ENCODE data around the gene MAN1A1. TPM values are rescaled to one million over a fixed set of nuclear protein-coding genes. Genes with fewer than 3 reads are reported as not detected.
A peak's percentile ranks its signal among the peaks of the same experiment; 100 is the strongest.

MAN1A1 gene
- total RNA-seq, 1 experiment from 2014 or later: 5.7 TPM

- DNase-seq (ENCODE audit: low spot score): no peak
Observed at GRCh38 chr6:119234457-119234856, 115.1 kb downstream of the MAN1A1 start.

GRCh38 chr6:119233312-119233984 is 116.1 kb downstream of the MAN1A1 start:
- DNase-seq (ENCODE audit: low spot score): no peak

- no peak for DNase-seq (ENCODE audit: low spot score)
Observed at GRCh38 chr6:119231394-119231793, 118.2 kb downstream of the MAN1A1 start.

- DNase-seq (ENCODE audit: low spot score): no peak
Observed at GRCh38 chr6:119230160-119230559, 119.4 kb downstream of the MAN1A1 start.

DNA sequence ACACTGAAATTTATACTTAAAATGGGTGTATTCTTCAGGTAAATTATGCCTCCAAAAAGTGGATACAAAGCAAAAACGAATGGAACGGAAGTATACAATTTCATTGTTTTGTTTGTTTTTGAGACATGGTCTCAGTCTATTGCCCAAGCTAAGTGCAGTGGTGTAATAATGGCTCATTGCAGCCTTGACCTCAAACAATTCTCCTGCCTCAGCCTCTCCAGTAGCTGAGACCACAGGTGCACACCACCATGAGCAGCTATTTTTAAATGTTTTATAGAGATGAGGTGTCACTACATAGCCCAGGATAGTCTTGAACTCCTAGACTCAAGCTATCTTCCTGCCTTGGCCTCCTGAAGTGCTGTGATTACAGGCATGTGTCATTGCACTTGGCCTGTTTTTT is 122.2 kb downstream of the MAN1A1 start:
- DNase-seq (ENCODE audit: low spot score): no peak

DNA sequence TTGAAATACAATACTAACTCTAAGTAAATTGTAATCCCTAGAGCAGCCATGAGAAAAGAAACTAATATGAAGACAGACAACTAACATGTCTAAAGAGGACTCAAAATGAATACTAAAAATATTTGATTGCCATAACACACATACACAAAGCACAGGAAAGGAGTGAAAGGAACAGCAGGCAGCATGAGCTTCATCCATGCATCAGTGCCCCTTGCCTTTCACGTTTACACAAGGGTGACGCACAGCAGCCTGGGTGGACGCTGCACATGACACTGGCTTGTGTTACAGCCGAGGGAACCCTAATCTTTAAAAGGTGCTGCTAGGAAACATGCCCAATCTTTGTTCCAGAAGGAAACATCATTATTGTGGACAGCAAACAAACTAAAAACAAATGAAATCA is 123.5 kb downstream of the MAN1A1 start:
- no peak for DNase-seq (ENCODE audit: low spot score)

- no peak for DNase-seq (ENCODE audit: low spot score)
Observed at GRCh38 chr6:119224095-119224701, 125.4 kb downstream of the MAN1A1 start.

GRCh38 chr6:119220452-119220851 is 129.1 kb downstream of the MAN1A1 start:
- DNase-seq (ENCODE audit: low spot score): no peak

DNA sequence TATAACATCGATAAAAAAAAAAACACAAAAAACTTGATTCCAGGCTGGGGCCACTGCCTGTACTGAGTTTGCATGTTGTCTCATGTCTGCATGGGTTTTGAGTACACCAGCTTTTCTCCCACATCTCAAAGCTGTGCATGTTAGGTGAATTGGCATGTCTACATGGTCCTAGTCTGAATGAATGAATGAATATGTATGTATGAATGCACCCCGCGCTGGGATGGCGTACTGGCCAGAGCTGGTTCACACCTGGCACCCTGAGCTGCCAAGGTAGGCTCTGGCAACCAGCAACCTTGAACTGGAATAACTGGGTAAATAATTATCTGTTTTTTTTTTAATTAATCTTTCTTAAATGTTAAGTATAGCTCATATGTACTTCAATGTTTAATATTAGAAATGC is 131.0 kb downstream of the MAN1A1 start:
- DNase-seq (ENCODE audit: low spot score): no peak

DNA sequence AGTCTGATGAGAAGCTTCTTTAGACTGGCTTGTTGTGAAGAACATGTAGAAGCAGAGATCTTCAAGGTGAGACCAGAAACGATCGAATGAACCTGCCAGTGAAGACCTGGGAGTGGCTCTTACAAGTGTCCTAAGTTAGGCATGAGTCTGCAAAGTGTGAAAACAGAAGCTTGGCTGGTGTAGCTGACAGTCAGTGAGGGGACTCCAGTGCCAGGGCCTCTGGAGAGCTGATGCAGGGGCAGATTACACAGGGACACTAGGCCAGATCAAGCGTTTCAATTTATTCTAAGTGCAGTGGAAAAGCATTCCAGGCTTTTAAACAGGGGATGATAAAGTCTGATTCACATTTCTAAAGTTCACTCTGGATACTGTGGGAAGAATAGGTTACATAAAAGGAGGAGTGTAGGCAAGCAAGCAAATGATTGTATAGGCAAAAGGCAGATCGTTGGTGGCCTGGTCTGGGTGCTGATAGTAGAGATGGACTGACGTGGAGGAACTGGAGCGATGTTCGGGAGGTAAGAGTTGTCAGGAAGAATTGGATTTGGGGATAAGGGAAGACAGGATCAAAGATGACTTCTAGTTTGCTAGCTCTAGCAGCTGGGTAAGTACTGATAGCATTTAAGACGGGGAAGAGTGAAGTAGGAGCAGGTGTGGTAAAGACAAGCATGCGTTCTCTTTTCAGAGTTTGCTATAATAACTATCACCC is 133.5 kb downstream of the MAN1A1 start:
- no peak for DNase-seq (ENCODE audit: low spot score)

DNA sequence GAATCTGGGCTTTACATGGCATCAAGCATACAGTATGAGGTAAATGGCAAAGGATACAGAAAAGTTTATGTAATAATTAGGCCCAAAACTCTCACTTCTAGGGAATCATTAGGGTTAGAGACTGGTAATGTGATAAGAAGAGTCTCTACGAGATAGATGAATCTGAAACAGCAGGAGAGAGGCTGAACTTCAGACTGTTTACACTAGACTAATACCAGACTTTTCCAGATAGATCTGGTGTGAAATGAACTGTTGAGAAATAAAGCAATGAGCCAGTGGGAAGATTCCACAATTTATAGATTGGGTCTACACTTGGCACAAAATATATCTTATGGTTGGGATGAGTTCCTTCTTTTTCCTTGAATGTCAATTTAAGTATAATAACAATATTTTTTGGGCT is 134.3 kb downstream of the MAN1A1 start:
- no peak for DNase-seq (ENCODE audit: low spot score)

GRCh38 chr6:119210596-119210995 is 139.0 kb downstream of the MAN1A1 start:
- DNase-seq (ENCODE audit: low spot score): no peak

DNA sequence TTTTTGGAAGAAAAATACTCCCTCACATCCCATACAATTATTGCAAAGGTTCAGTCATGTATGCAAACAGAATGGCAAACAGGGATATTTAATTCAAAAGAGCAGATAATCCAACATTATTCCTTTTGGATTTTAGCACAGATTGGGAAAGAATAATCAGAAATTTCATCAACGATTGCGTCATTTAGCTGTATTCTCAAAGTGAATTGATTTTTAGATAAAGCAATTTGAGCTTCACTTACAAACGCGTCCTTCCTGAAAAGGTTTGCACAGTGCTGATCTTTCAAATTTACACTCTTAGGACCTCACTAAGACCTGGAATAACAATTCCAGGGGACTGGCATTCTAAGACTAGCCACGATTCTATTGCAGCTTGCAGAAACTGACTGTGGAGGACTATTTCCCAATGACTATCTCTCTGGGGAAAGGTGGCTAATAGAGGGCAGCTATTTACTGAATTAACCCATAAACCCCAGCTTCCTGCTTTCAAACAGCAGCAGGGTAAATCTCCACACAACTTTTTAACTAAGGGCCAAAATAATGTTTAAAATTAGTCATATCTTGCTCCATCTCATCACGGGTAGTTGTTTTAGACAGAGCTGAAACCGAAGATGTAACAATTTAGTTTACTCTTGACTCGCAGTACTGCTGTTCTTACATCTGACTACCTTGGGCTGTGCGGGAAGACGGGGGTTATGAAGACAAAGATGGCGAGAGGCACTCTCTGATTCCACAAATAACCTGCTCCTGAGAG is 139.9 kb downstream of the MAN1A1 start:
- DNase-seq (ENCODE audit: low spot score): no peak

- DNase-seq (ENCODE audit: low spot score): peak; percentile 25
Observed at GRCh38 chr6:119207971-119208725, 141.4 kb downstream of the MAN1A1 start.

- DNase-seq (ENCODE audit: low spot score): no peak
Observed at GRCh38 chr6:119207327-119207726, 142.2 kb downstream of the MAN1A1 start.

- DNase-seq (ENCODE audit: low spot score): no peak
Observed at GRCh38 chr6:119205911-119206618, 143.5 kb downstream of the MAN1A1 start.

DNA sequence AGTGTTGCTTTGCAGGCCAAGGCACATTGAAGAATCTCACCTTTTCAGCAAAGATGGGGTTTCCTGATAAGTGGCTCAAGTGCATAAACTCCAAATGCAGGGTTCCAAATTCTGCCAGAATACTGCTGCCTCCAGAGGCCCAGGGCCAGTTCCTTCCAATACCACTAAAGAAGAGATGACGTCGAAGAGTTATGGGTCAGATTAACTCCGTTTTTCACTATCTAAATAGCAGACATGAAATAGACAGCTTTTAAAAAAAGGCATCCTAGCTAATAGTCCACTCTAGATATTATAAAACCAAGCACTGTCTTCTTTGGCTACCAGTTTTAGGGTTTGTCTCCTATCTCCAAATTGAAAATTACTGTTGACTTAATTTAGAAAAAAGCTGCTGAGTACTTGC is 144.8 kb downstream of the MAN1A1 start:
- DNase-seq (ENCODE audit: low spot score): no peak

DNA sequence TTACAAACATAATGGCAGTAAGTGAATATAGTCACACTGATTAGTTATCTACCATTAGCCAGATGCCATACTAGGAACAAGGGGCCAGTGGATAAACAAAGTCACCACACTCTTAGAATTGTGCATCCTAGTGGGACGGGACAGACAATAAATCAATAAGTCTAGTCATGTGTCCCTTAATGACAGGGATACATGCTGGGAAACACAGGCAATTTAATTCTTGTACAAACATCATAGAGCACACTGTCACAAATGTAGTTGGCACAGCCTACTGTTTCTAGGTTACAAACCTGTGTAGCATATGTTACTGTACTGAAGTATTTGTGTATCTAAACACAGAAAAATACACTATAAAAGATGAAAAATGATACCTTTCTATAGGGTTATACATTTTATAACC is 148.1 kb downstream of the MAN1A1 start:
- no peak for DNase-seq (ENCODE audit: low spot score)

DNA sequence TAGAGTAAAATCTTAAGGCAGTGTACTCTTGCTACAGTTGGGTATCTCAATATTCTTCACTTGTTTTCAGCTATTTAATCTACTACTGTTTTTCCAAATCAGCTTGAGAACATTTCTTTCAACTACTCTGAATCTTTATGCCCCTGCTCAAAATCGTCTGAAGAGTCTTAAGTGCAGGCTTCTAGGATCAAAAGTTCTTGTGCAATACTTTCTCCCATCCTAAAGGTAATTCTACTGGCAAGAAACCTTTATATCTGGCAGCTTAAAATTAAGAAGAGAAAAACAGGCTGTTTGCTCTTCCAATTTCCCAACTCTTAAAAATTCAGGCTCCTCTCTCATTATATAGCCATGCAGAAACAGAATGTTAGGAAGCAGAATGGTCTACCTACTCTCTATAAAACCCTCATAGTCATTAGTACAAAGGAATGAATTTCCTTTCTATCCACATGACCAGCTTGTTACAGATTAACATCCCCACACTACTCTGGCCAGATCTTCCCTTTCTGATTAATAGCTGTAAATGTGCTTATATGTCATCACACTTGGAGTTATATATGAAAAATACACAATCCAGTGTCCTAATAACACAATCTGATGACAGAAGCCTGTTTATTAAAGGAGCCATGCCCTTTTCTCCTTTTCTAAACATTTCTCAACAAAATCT is 148.9 kb downstream of the MAN1A1 start:
- no peak for DNase-seq (ENCODE audit: low spot score)

DNA sequence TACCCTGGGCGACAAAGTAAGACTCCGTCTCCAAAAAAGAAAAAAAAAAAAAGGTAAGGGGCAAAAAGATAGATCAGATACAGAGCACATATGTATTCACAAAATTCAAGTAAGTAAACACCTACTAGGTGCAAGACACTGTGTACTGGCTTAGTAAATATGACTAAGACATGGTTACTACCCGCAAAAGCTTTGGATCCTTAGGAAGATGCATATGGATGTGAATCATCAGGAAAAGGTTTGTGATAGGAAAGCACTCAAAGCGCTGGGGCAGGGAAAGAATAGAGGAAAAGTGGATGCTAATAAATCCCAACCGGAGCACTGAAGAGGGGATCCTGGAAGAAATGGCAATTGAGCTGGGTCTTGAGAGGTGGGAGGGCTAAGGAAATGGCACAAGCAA is 152.3 kb downstream of the MAN1A1 start:
- no peak for DNase-seq (ENCODE audit: low spot score)

DNA sequence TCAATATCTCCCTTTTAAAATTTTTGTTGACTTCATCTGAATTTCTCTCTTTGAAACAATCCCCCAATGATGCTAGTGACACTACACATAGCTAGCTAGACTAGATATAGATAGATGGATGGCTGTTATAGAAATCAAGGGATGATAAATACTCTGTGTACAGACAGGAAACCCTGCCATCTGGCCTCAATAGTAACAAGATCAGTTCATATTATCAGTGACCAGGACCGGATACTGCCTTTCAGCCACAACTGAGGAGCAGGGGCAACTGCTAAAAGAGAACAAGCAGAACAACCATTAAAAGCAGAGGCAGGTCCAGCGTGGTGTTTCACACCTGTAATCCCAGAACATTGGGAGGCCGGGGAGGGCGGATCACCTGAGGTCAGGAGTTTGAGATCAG is 152.8 kb downstream of the MAN1A1 start:
- no peak for DNase-seq (ENCODE audit: low spot score)
